22Rv1 (cell line): ENCODE measurements around the gene COA1.
"Not testable (repeated sequence)": the region's sequence is repeated elsewhere in the genome, so short reads cannot be mapped to it uniquely, and the experiment has no call there.

ENCODE experiments used
- H3K27ac ChIP-seq: fragments of 450-650 bp; 2 replicates; pipeline ENCODE4 v1.5.1; 2017
- ZFX ChIP-seq: fragments of 450-650 bp; IDR thresholded peaks from 2 replicates; pipeline ENCODE4 v1.6.1; 2017; ENCODE audit warnings: antibody characterized with exemption, borderline replicate concordance
- TF ChIP-seq, protein P1 (sequence below): fragments of 450-650 bp; IDR thresholded peaks from 2 replicates; pipeline ENCODE4 v1.5.1; 2017; ENCODE audit warnings: mild to moderate bottlenecking

The COA1 gene

DNA sequence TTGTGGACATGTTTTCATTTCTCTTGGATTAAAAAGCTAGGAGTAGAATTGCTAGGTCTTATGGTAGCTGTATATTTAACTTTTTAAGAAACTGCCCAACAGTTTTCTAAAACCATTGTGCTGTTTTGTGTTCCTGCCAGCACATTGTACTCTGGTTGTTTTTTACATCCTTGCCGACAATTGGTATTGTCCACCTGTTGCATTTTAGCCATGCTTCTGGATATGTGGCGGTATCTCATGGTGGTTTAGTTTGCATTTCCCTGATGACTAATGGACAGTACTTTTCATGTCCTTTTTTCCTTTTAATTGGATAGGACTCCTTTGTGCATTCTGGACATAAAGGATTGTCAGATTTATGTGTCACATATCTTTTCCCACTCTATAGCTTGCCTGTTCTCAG is 100.9 kb downstream of the COA1 start:
- H3K27ac ChIP-seq: no peak overlapping the region

DNA sequence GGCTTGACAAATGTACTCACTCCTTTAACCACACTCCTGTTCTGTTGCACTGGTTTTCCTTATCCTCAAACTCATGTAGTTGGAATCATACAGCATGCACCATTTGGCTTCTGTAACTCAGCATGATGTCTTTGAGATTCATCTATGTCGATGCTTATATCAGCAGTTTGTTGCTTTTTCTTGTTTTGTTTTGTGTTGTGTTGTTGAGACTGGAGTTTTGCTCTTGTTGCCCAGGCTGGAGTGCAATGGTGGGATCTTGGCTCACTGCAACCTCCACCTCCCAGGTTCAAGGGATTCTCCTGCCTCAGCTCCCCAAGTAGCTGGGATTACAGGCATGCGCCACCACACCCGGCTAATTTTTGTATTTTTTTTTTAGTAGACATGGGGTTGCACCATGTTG is 101.5 kb downstream of the COA1 start:
- not testable (repeated sequence) for H3K27ac ChIP-seq

More for the DNA sequence above, 100.9 kb downstream of the COA1 start:
- TF ChIP-seq ZFX: no peak
- TF ChIP-seq, protein P1, sequence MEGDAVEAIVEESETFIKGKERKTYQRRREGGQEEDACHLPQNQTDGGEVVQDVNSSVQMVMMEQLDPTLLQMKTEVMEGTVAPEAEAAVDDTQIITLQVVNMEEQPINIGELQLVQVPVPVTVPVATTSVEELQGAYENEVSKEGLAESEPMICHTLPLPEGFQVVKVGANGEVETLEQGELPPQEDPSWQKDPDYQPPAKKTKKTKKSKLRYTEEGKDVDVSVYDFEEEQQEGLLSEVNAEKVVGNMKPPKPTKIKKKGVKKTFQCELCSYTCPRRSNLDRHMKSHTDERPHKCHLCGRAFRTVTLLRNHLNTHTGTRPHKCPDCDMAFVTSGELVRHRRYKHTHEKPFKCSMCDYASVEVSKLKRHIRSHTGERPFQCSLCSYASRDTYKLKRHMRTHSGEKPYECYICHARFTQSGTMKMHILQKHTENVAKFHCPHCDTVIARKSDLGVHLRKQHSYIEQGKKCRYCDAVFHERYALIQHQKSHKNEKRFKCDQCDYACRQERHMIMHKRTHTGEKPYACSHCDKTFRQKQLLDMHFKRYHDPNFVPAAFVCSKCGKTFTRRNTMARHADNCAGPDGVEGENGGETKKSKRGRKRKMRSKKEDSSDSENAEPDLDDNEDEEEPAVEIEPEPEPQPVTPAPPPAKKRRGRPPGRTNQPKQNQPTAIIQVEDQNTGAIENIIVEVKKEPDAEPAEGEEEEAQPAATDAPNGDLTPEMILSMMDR: no peak

DNA sequence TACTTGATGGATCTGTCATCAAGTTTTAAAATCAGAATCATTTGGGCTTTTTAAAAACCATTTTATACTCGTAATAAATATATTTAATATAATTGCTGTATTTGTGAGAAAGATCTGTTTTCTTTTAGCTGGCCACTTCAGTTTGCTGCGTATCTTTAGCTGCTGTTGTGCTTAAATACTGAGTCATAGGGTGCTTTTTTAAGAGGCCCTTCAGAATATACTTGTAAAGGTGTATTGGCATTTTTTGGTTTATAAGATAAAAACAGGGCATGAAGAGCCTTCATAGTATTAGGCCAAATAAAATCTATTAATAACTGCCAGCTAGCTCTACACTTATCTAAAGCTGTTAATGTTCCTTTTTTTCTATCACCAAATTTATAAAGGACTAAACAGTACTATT is 102.6 kb downstream of the COA1 start:
- H3K27ac ChIP-seq: no peak overlapping the region
- no peak for TF ChIP-seq ZFX
- TF ChIP-seq, protein P1: no peak

DNA sequence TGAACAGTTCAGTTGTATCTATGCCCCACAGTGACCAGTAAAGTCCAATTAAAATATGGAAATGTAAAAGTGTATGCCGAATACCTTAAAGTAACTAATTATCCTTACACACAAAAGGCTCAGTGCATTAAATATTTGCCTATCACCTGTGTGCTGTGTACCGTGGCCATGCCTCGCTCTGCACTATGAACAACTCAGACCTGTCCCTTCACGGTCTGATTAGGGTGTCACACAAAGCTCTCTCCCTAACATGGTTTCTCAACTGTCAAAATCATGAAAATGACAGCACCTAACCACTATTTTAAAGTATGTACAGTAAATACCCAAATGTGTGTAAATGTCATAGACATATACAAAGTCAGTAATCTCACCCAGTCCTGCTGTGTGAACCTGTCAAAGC is 103.3 kb downstream of the COA1 start:
- H3K27ac ChIP-seq: no peak overlapping the region
- TF ChIP-seq, protein P1: no peak
- no peak for TF ChIP-seq ZFX

DNA sequence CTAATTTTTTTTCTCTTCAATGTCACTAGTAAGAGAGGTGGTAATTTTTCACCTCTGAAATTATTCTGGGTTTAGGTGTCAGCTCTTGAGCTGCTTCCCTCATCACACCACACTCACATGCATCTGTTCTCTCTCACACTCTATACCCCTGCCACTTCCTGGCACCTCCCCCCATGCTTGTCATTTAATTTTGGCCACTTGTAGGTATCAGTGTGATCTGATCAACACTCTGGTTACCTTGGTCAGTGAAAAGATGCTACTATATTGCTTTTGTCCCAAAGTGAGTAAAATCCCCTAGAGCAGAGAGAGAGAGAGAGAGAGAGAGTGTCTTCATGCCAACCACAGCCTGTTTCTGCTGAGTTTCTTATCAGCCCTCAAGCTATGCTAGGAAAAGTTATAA is 103.9 kb downstream of the COA1 start:
- TF ChIP-seq ZFX: no peak
- TF ChIP-seq, protein P1: no peak

DNA sequence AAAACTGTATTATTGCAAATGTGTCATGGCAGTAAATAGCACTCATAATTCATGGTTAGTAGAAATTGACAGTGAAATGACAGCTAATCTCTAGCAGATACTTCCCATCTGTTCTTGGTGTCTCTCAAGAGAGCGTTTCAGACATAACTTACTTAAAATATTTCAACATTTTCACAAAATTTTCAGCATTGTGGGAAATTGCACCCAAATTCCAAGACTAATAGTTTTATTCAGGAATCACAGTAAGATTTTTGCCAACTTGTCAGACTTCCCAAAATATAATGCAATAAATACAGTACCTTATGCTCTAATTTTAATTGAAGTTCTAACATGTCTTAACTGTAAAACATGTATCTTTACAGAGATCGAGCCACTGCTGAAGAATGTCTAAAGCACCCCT is 105.2 kb downstream of the COA1 start:
- no peak overlapping the region for H3K27ac ChIP-seq
- TF ChIP-seq ZFX: no peak
- TF ChIP-seq, protein P1: no peak

More for the DNA sequence above, 103.9 kb downstream of the COA1 start:
- H3K27ac ChIP-seq: no peak overlapping the region

DNA sequence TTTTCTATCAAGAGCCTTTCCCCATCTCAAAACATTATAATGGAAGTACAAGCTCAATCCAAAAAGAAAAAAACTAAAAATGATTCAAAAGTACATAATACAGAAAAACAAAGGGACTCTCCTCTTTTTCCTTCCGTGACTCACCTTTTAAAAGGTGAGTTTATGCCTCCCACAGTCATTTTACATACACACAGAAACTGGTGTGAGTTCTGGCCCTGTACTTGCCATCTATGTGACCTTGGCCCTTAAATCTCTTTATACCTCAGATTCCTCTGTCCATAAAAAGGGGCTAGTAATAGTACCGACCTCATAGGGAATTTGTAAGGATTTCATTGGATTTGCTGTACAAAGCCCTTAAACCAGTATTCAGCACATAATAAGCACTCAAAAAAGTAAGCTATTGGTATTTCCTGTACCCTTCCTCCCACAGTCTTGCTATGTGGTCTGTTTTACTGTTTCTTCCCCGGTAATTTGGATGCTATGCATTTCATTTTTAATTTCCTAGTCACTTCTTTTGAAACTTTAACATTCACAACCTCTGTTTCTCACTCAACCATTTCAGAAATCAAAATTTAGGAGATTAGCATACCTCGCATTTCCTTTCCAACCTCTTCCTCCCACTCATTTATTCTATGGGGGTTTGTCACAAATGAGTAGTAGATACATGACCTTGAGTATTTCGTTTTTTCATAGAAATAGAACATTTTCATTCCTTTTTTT is 107.4 kb downstream of the COA1 start:
- no peak overlapping the region for H3K27ac ChIP-seq
- TF ChIP-seq, protein P1: no peak
- no peak for TF ChIP-seq ZFX
